Measurements from ENCODE around the gene CNOT9. TPM values are rescaled to one million over a fixed set of nuclear protein-coding genes. Genes with fewer than 3 reads are reported as not detected.

The CNOT9 gene
- total and polyA plus RNA-seq, 10 of the 15 experiments (the other 5 are each of a cell fraction or from before 2014, with no cell fraction given) = 51.0 to 172 (median 98.2) TPM

- H3K79me2 ChIP-seq (ENCODE audit: control insufficient read depth, insufficient read depth, low read length) = peaks cover 96% of the 10 kb centered on the region
- WGBS (ENCODE audit: insufficient coverage, insufficient replicate concordance, low lambda C conversion rate, missing lambda C conversion rate) = 1% methylated on average over 31 of the region's 31 CpGs
- H3K9ac ChIP-seq (ENCODE audit: control insufficient read depth, insufficient read depth, low read length) = peak overlapping the region; percentile 83
- no TSS peak for BruUV-seq (replicated peaks)
- peak overlapping the region; percentile 98; the same call in 1 of the 2 replicates for H2AFZ ChIP-seq (ENCODE audit: control insufficient read depth, low read depth, low read length)
- intact Hi-C loops (cut with micrococcal nuclease; ENCODE audit: unreplicated experiment) = loop anchor here (2.0 to 5.0 kb wide), 3 partner anchors 52 to 297 kb away; partner anchors contain the start of genes AAMP, CTDSP1 and PNKD
- ChIA-PET RAD21 (ENCODE audit: unreplicated experiment) (no interaction called here), POLR2A (interaction anchor here (0.7 to 1.8 kb wide), 2 partner anchors 9 to 52 kb away, joined by 3 to 6 read pairs; no protein-coding TSS in a partner anchor), SMC1A (ENCODE audit: uncharacterized antibody, unreplicated experiment) (no interaction called here), CTCF (interaction anchor here (1.1 kb wide), 2 partner anchors 79 to 329 kb away, joined by 3 read pairs; no protein-coding TSS in a partner anchor)
- H3K4me3 ChIP-seq = peak overlapping the region; percentile 94
- no peaks in the 10 kb centered on the region for H3K27me3 ChIP-seq (replicated peaks in 1 of 2; ENCODE audit: control insufficient read depth in 2 of 2, insufficient read depth in 2 of 2, low read length in 1 of 2)
- DNase-seq (ENCODE audit: low read depth, low spot score) (no peak), FAIRE-seq (peak; percentile 62), ATAC-seq (peak; percentile 72)
- no peaks in the 10 kb centered on the region for H4K20me1 ChIP-seq (ENCODE audit: control insufficient read depth, insufficient read depth)
- no peaks in the 10 kb centered on the region for H3K9me3 ChIP-seq (replicated peaks; ENCODE audit: control insufficient read depth, insufficient read depth, low read length)
- peaks cover 0 to 10% of the 10 kb centered on the region in 2 experiments; a peak in 2 of 4 replicates for H3K36me3 ChIP-seq (ENCODE audit: control insufficient read depth in 2 of 2, insufficient read depth in 2 of 2, low read length in 1 of 2)
- in situ Hi-C loops (cut with MboI) = no loop called here
- H3K4me1 ChIP-seq (ENCODE audit: control insufficient read depth, insufficient read depth, low read length) = peaks cover 8% of the 10 kb centered on the region; the same call in 1 of the 2 replicates
- peak overlapping the region; percentile 98 for H3K27ac ChIP-seq (ENCODE audit: control insufficient read depth, insufficient read depth)
- H3K4me2 ChIP-seq (ENCODE audit: control insufficient read depth, insufficient read depth) = peak overlapping the region; percentile 96
- peak; percentile 46; the same call in 1 of the 2 replicates for TF ChIP-seq TAF1 (IDR thresholded peaks at IDR 0.05; ENCODE audit: borderline replicate concordance, low read depth, low read length)
- TF ChIP-seq, protein P1, sequence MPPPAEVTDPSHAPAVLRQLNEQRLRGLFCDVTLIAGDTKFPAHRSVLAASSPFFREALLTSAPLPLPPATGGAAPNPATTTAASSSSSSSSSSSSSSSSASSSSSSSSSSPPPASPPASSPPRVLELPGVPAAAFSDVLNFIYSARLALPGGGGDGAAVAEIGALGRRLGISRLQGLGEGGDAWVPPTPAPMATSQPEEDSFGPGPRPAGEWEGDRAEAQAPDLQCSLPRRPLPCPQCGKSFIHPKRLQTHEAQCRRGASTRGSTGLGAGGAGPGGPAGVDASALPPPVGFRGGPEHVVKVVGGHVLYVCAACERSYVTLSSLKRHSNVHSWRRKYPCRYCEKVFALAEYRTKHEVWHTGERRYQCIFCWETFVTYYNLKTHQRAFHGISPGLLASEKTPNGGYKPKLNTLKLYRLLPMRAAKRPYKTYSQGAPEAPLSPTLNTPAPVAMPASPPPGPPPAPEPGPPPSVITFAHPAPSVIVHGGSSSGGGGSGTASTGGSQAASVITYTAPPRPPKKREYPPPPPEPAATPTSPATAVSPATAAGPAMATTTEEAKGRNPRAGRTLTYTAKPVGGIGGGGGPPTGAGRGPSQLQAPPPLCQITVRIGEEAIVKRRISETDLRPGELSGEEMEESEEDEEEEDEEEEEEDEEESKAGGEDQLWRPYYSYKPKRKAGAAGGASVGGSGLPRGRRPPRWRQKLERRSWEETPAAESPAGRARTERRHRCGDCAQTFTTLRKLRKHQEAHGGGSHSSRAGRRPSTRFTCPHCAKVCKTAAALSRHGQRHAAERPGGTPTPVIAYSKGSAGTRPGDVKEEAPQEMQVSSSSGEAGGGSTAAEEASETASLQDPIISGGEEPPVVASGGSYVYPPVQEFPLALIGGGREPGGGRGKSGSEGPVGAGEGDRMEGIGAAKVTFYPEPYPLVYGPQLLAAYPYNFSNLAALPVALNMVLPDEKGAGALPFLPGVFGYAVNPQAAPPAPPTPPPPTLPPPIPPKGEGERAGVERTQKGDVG (CRISPR knock-in tag; IDR thresholded peaks at IDR 0.05) = no peak
- TF ChIP-seq JUND (IDR thresholded peaks at IDR 0.05; ENCODE audit: low read depth, low read length) = no peak
- TF ChIP-seq DPF2 (IDR thresholded peaks at IDR 0.05) = 0 out of 2 replicates have a peak, but pooled peaks have one; percentile 47
- TF ChIP-seq MXI1 (IDR thresholded peaks at IDR 0.05; ENCODE audit: low read depth, low read length) = 0 out of 2 replicates have a peak, but pooled peaks have one; percentile 50
- 0 out of 2 replicates have a peak, but pooled peaks have one; percentile 0 for TF ChIP-seq FOXK2 (IDR thresholded peaks at IDR 0.05)
- 0 out of 2 replicates have a peak, but pooled peaks have one; percentile 30 for TF ChIP-seq POLR2AphosphoS5 (IDR thresholded peaks at IDR 0.05; ENCODE audit: low read length)
- peak; percentile 8; the same call in 1 of the 2 replicates for TF ChIP-seq CREM (IDR thresholded peaks at IDR 0.05; ENCODE audit: low read depth)
- TF ChIP-seq, protein P2, sequence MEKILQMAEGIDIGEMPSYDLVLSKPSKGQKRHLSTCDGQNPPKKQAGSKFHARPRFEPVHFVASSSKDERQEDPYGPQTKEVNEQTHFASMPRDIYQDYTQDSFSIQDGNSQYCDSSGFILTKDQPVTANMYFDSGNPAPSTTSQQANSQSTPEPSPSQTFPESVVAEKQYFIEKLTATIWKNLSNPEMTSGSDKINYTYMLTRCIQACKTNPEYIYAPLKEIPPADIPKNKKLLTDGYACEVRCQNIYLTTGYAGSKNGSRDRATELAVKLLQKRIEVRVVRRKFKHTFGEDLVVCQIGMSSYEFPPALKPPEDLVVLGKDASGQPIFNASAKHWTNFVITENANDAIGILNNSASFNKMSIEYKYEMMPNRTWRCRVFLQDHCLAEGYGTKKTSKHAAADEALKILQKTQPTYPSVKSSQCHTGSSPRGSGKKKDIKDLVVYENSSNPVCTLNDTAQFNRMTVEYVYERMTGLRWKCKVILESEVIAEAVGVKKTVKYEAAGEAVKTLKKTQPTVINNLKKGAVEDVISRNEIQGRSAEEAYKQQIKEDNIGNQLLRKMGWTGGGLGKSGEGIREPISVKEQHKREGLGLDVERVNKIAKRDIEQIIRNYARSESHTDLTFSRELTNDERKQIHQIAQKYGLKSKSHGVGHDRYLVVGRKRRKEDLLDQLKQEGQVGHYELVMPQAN (conservative IDR thresholded peaks at IDR 0.05) = peak; percentile 67; the same call in 1 of the 2 replicates
- TF ChIP-seq BHLHE40 (IDR thresholded peaks at IDR 0.05; ENCODE audit: borderline replicate concordance in 1 of 2, low read depth in 2 of 2, low read length in 1 of 2) = peak in 1 of 2 experiments; percentile 36; a peak in 1 of 4 replicates
- no peak for TF ChIP-seq ZNF217 (IDR thresholded peaks at IDR 0.05)
- TF ChIP-seq, protein P3, sequence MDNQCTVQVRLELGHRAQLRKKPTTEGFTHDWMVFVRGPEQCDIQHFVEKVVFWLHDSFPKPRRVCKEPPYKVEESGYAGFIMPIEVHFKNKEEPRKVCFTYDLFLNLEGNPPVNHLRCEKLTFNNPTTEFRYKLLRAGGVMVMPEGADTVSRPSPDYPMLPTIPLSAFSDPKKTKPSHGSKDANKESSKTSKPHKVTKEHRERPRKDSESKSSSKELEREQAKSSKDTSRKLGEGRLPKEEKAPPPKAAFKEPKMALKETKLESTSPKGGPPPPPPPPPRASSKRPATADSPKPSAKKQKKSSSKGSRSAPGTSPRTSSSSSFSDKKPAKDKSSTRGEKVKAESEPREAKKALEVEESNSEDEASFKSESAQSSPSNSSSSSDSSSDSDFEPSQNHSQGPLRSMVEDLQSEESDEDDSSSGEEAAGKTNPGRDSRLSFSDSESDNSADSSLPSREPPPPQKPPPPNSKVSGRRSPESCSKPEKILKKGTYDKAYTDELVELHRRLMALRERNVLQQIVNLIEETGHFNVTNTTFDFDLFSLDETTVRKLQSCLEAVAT (IDR thresholded peaks at IDR 0.05) = peak; percentile 65; the same call in 1 of the 2 replicates
- TF ChIP-seq, protein P4, sequence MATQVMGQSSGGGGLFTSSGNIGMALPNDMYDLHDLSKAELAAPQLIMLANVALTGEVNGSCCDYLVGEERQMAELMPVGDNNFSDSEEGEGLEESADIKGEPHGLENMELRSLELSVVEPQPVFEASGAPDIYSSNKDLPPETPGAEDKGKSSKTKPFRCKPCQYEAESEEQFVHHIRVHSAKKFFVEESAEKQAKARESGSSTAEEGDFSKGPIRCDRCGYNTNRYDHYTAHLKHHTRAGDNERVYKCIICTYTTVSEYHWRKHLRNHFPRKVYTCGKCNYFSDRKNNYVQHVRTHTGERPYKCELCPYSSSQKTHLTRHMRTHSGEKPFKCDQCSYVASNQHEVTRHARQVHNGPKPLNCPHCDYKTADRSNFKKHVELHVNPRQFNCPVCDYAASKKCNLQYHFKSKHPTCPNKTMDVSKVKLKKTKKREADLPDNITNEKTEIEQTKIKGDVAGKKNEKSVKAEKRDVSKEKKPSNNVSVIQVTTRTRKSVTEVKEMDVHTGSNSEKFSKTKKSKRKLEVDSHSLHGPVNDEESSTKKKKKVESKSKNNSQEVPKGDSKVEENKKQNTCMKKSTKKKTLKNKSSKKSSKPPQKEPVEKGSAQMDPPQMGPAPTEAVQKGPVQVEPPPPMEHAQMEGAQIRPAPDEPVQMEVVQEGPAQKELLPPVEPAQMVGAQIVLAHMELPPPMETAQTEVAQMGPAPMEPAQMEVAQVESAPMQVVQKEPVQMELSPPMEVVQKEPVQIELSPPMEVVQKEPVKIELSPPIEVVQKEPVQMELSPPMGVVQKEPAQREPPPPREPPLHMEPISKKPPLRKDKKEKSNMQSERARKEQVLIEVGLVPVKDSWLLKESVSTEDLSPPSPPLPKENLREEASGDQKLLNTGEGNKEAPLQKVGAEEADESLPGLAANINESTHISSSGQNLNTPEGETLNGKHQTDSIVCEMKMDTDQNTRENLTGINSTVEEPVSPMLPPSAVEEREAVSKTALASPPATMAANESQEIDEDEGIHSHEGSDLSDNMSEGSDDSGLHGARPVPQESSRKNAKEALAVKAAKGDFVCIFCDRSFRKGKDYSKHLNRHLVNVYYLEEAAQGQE (IDR thresholded peaks at IDR 0.05; ENCODE audit: low read depth, low read length) = 0 out of 2 replicates have a peak, but pooled peaks have one; percentile 17
Measured at GRCh38 chr2:218569038-218569431, 396 bp downstream of the CNOT9 start.

All from GM12878 (cell line).